Panc1 (cell line): ENCODE measurements around the gene TESMIN. TPM values are rescaled to one million over a fixed set of nuclear protein-coding genes. Genes with fewer than 3 reads are reported as not detected.

ENCODE experiments used
- ATAC-seq: fragments of 200-7000 bp; cut with Tn5 transposase; 2 replicates; pipeline ENCODE4 v1.9.1; 2020; ENCODE audit warnings: mild to moderate bottlenecking, moderate library complexity
- BruUV-seq: library from RNA; stranded (reverse); fragments of 400-500 nt; replicated peaks from 2 replicates; lab custom pipeline; 2021; lab: Mats Ljungman, UMichigan
- CTCF ChIA-PET: fragments of 300-600 bp; sonication (Branson Sonifier 250); formaldehyde crosslinking; loops from one replicate; lab custom pipeline; 2022; ENCODE audit warnings: antibody characterized with exemption; lab: Charles Lee
- POLR2A ChIA-PET: fragments of 300-600 bp; sonication (Branson Sonifier 250); formaldehyde crosslinking; loops from one replicate; lab custom pipeline; 2022; ENCODE audit warnings: antibody characterized with exemption; lab: Charles Lee
- DNase-seq: peaks from one replicate; pipeline ENCODE4 v3.0.0-alpha.2; 2010; ENCODE audit warnings: low read depth, low spot score
- H3K27ac ChIP-seq: 2 replicates; pipeline ENCODE4 v1.5.1; 2011; ENCODE audit warnings: mild to moderate bottlenecking, low read length, inconsistent platforms
- H3K27me3 ChIP-seq: fragments of 200-500 bp; sonication (Bioruptor generic); 2 replicates; pipeline ENCODE4 v1.6.0; 2014; ENCODE audit warnings: low read length, inconsistent platforms; ENCODE audit not compliant: control insufficient read depth, insufficient read depth
- H3K36me3 ChIP-seq: fragments of 200-500 bp; sonication (Bioruptor generic); 2 replicates; pipeline ENCODE4 v1.5.1; 2014; ENCODE audit warnings: inconsistent platforms, mild to moderate bottlenecking, low read length, moderate library complexity; ENCODE audit not compliant: control insufficient read depth, insufficient read depth
- H3K4me1 ChIP-seq: 2 replicates; pipeline ENCODE4 v1.5.1; 2011; ENCODE audit warnings: inconsistent platforms, mild to moderate bottlenecking, low read length, moderate library complexity; ENCODE audit not compliant: control insufficient read depth, insufficient read depth
- H3K4me3 ChIP-seq, 2 experiments: 2 replicates each; pipeline ENCODE4 v1.5.1; 2011 to 2012; ENCODE audit warnings: low read depth in 2 of 2, low read length in 2 of 2, mild to moderate bottlenecking in 2 of 2, inconsistent platforms in 1 of 2, moderate library complexity in 1 of 2
- H3K9me3 ChIP-seq: fragments of 200-500 bp; sonication (Bioruptor generic); 2 replicates; pipeline ENCODE4 v1.5.1; 2014; ENCODE audit warnings: low read depth, mild to moderate bottlenecking, inconsistent platforms, low read length, moderate library complexity; ENCODE audit not compliant: control insufficient read depth, insufficient read depth
- CTCF ChIP-seq: fragments of 450-650 bp; IDR thresholded peaks from 2 replicates; pipeline ENCODE4 v1.5.1; 2017; ENCODE audit warnings: mild to moderate bottlenecking
- POLR2AphosphoS5 ChIP-seq: IDR thresholded peaks from 2 replicates; pipeline ENCODE4 v1.6.1; 2012; ENCODE audit warnings: mild to moderate bottlenecking, low read depth, low read length, moderate library complexity
- SIN3A ChIP-seq: IDR thresholded peaks from 2 replicates; pipeline ENCODE4 v1.6.1; 2012; ENCODE audit warnings: low read depth, mild to moderate bottlenecking, low read length, moderate library complexity, borderline replicate concordance; ENCODE audit not compliant: insufficient read depth
- TCF7L2 ChIP-seq: IDR thresholded peaks from 2 replicates; pipeline ENCODE4 v1.6.1; 2011; ENCODE audit warnings: mild to moderate bottlenecking, low read depth, low read length, inconsistent platforms
- in situ Hi-C: cut with HindIII; loops from 2 replicates; pipeline ENCODE4 v1.10.0; 2016; ENCODE audit warnings: low sequenced_read_pairs, low pct_unique_long_range_greater_than_20kb
- intact Hi-C: fragments of 100-400 bp; cut with micrococcal nuclease; formaldehyde crosslinking; loops from one replicate; pipeline ENCODE4 v1.10.0; 2022; ENCODE audit not compliant: unreplicated experiment
- total RNA-seq: library from RNA; stranded (reverse); gene quantifications from one replicate; pipeline ENCODE4 v1.2.1, GENCODE V29; 2021; ENCODE audit not compliant: unreplicated experiment
- TF ChIP-seq, protein P1 (sequence below), 2 experiments: IDR thresholded peaks; 2 replicates each; pipeline ENCODE4 v1.6.1; 2011 to 2012; ENCODE audit warnings: low read depth in 2 of 2, control low read depth in 1 of 2, low read length in 1 of 2, mild to moderate bottlenecking in 1 of 2, moderate library complexity in 1 of 2; ENCODE audit not compliant: insufficient read depth in 1 of 2

The TESMIN gene
- total RNA-seq, 1 experiment from 2014 or later: 47.6 TPM

GRCh38 chr11:68661014-68661413 lies 90.3 kb downstream of the TESMIN start:
- POLR2A ChIA-PET: interaction anchor here (0.7 kb wide), 1 partner anchor 16 kb away, joined by 6 read pairs; no protein-coding TSS in a partner anchor
- ATAC-seq (no peak), DNase-seq (no peak)
- in situ Hi-C loops: no loop called here
- no peaks in the 10 kb centered on the region; the same call in 1 of the 2 replicates for H3K36me3 ChIP-seq
- CTCF ChIA-PET: no interaction called here
- H3K4me1 ChIP-seq: 0 out of 2 replicates have a peak, but pooled peaks cover 2% of the 10 kb centered on the region
- BruUV-seq: no TSS peak
- H3K4me3 ChIP-seq: no peak overlapping the region
- intact Hi-C loops: no loop called here
- H3K9me3 ChIP-seq: no peaks in the 10 kb centered on the region
- no peak for TF ChIP-seq TCF7L2
- H3K27me3 ChIP-seq: no peaks in the 10 kb centered on the region
- no peak overlapping the region for H3K27ac ChIP-seq

- intact Hi-C loops: no loop called here
- Histone ChIP-seq H3K27me3 (no peaks in the 10 kb centered on the region), H3K9me3 (no peaks in the 10 kb centered on the region), H3K4me3 (no peak overlapping the region), H3K27ac (no peak overlapping the region), H3K36me3 (no peaks in the 10 kb centered on the region; the same call in 1 of the 2 replicates), H3K4me1 (0 out of 2 replicates have a peak, but pooled peaks cover 2% of the 10 kb centered on the region)
- ATAC-seq: no peak
- in situ Hi-C loops: no loop called here
- POLR2A ChIA-PET: no interaction called here
- TF ChIP-seq CTCF (no peak), TCF7L2 (no peak), POLR2AphosphoS5 (no peak), SIN3A (no peak)
- TF ChIP-seq, protein P1, sequence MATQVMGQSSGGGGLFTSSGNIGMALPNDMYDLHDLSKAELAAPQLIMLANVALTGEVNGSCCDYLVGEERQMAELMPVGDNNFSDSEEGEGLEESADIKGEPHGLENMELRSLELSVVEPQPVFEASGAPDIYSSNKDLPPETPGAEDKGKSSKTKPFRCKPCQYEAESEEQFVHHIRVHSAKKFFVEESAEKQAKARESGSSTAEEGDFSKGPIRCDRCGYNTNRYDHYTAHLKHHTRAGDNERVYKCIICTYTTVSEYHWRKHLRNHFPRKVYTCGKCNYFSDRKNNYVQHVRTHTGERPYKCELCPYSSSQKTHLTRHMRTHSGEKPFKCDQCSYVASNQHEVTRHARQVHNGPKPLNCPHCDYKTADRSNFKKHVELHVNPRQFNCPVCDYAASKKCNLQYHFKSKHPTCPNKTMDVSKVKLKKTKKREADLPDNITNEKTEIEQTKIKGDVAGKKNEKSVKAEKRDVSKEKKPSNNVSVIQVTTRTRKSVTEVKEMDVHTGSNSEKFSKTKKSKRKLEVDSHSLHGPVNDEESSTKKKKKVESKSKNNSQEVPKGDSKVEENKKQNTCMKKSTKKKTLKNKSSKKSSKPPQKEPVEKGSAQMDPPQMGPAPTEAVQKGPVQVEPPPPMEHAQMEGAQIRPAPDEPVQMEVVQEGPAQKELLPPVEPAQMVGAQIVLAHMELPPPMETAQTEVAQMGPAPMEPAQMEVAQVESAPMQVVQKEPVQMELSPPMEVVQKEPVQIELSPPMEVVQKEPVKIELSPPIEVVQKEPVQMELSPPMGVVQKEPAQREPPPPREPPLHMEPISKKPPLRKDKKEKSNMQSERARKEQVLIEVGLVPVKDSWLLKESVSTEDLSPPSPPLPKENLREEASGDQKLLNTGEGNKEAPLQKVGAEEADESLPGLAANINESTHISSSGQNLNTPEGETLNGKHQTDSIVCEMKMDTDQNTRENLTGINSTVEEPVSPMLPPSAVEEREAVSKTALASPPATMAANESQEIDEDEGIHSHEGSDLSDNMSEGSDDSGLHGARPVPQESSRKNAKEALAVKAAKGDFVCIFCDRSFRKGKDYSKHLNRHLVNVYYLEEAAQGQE (IDR thresholded peaks at IDR 0.05; ENCODE audit: insufficient read depth in 1 of 2, low read depth in 2 of 2, low read length in 1 of 2): no peak
- CTCF ChIA-PET: no interaction called here
- BruUV-seq: no TSS peak
- DNase-seq: no peak
Measured at GRCh38 chr11:68660066-68660810, 91.1 kb downstream of the TESMIN start.
